Right atrium auricular region (tissue), 2 donors: ENCODE data around the gene LDB2. TPM values are rescaled to one million over a fixed set of nuclear protein-coding genes. Genes with fewer than 3 reads are reported as not detected.

Source experiments
- DNase-seq: peaks from one replicate; pipeline ENCODE4 v3.0.0-alpha.2; 2019; ENCODE audit warnings: low spot score
- H3K27ac ChIP-seq, 2 donors: fragments of 200-600 bp; sonication (generic); 1 replicate in 1 of 2; 2 replicates in 1 of 2; pipeline ENCODE4 v1.5.1; 2016 to 2019
- H3K27me3 ChIP-seq, 2 donors: fragments of 200-600 bp; sonication (generic); one replicate each; pipeline versions ENCODE4 v1.5.1 to v1.6.0; 2017 to 2019
- H3K36me3 ChIP-seq: fragments of 200-600 bp; sonication (generic); one replicate; pipeline ENCODE4 v1.5.1; 2016
- H3K4me1 ChIP-seq, 2 donors: fragments of 200-600 bp; sonication (generic); one replicate each; pipeline versions ENCODE4 v1.5.1 to v1.6.0; 2017 to 2019
- H3K4me3 ChIP-seq, 2 donors: fragments of 200-600 bp; sonication (generic); 1 replicate in 1 of 2; 2 replicates in 1 of 2; pipeline ENCODE4 v1.5.1; 2017 to 2019; ENCODE audit warnings: mild to moderate bottlenecking in 1 of 2, moderate library complexity in 1 of 2
- H3K9me3 ChIP-seq, 2 donors: fragments of 200-600 bp; sonication (generic); one replicate each; pipeline ENCODE4 v1.5.1; 2019
- CTCF ChIP-seq, 2 donors: fragments of 200-600 bp; sonication (generic); IDR thresholded peaks; one replicate each; pipeline ENCODE4 v1.5.1; 2019; ENCODE audit warnings: antibody characterized with exemption in 2 of 2
- total RNA-seq, 2 donors: library from RNA; depleted of rRNA; stranded (reverse); fragments of >200 nt; gene quantifications; one replicate each; pipeline ENCODE4 v1.1.0, GENCODE V29; 2016

Gene LDB2
- total RNA-seq, 2 donors from 2014 or later, result 35.2 to 64.4 TPM

- Histone ChIP-seq H3K4me1 (no peaks in the 10 kb centered on the region), H3K9me3 (no peaks in the 10 kb centered on the region), H3K27me3 (no peaks in the 10 kb centered on the region), H3K36me3 (no peaks in the 10 kb centered on the region), H3K4me3 (no peak overlapping the region), H3K27ac (no peak overlapping the region)
- TF ChIP-seq CTCF (IDR thresholded peaks at IDR 0.05), result no peak
- DNase-seq, result no peak
These were observed 409.2 kb downstream of the LDB2 start for GRCh38 chr4:16489226-16489625.

GRCh38 chr4:16488084-16488483 lies 410.4 kb downstream of the LDB2 start:
- H3K4me3 ChIP-seq, result no peak overlapping the region
- no peaks in the 10 kb centered on the region for H3K4me1 ChIP-seq
- no peaks in the 10 kb centered on the region for H3K9me3 ChIP-seq
- TF ChIP-seq CTCF (IDR thresholded peaks at IDR 0.05), result no peak
- no peaks in the 10 kb centered on the region for H3K36me3 ChIP-seq
- DNase-seq, result no peak
- H3K27ac ChIP-seq, result no peak overlapping the region
- no peaks in the 10 kb centered on the region for H3K27me3 ChIP-seq

- Histone ChIP-seq H3K36me3 (no peaks in the 10 kb centered on the region), H3K27ac (no peak overlapping the region), H3K9me3 (no peaks in the 10 kb centered on the region), H3K4me1 (no peaks in the 10 kb centered on the region), H3K4me3 (no peak overlapping the region), H3K27me3 (no peaks in the 10 kb centered on the region)
- no peak for TF ChIP-seq CTCF (IDR thresholded peaks at IDR 0.05)
- DNase-seq, result no peak
These were observed 413.7 kb downstream of the LDB2 start for GRCh38 chr4:16484711-16485110.

- Histone ChIP-seq H3K36me3 (no peaks in the 10 kb centered on the region), H3K4me1 (no peaks in the 10 kb centered on the region), H3K9me3 (no peaks in the 10 kb centered on the region), H3K27ac (no peak overlapping the region), H3K27me3 (no peaks in the 10 kb centered on the region), H3K4me3 (no peak overlapping the region)
- no peak for DNase-seq
- no peak for TF ChIP-seq CTCF (IDR thresholded peaks at IDR 0.05)
These were observed 414.9 kb downstream of the LDB2 start for GRCh38 chr4:16483540-16483939.

- no peak for DNase-seq
- H3K36me3 ChIP-seq, result no peaks in the 10 kb centered on the region
- H3K4me1 ChIP-seq, result no peaks in the 10 kb centered on the region
- peaks cover 0 to 4% of the 10 kb centered on the region in 2 donors for H3K9me3 ChIP-seq
- no peaks in the 10 kb centered on the region for H3K27me3 ChIP-seq
- no peak overlapping the region for H3K4me3 ChIP-seq
- no peak overlapping the region for H3K27ac ChIP-seq
- no peak for TF ChIP-seq CTCF (IDR thresholded peaks at IDR 0.05)
These were observed 418.4 kb downstream of the LDB2 start for GRCh38 chr4:16480011-16480410.

- H3K27me3 ChIP-seq, result no peaks in the 10 kb centered on the region
These were observed 425.9 kb downstream of the LDB2 start for GRCh38 chr4:16472537-16472936.

More at GRCh38 chr4:16472537-16472936, 425.9 kb downstream of the LDB2 start:
- no peak for DNase-seq
- Histone ChIP-seq H3K4me1 (no peaks in the 10 kb centered on the region), H3K9me3 (peaks cover 10 to 27% of the 10 kb centered on the region in 2 donors), H3K36me3 (no peaks in the 10 kb centered on the region), H3K4me3 (no peak overlapping the region), H3K27ac (no peak overlapping the region)
- no peak for TF ChIP-seq CTCF (IDR thresholded peaks at IDR 0.05)
